ENCODE measurements around the gene ACMSD. TPM values are rescaled to one million over a fixed set of nuclear protein-coding genes. Genes with fewer than 3 reads are reported as not detected.

The ACMSD gene
- polyA plus RNA-seq, 1 donor from 2014 or later, result not detected

DNA sequence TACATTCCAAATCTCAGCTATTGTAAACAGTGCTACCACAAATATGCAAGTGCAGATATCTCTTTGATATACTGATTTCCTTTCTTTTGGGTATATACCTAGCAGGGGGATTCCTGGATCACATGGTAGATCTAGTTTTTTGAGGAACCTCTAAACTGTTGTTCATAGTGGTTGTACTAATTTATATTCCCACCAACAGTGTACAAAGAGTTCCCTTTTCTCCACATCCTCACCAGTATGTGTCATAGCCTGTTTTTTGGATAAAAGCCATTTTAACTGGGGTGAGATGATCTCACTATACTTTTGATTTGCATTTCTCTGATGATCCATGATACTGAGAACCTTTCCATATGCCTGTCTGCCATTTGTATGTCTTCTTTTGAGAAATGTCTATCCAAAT is 73.9 kb downstream of the ACMSD start:
- no peaks in the 10 kb centered on the region for H3K9me2 ChIP-seq (ENCODE audit: insufficient read depth, low read length)
- H3K9me3 ChIP-seq (ENCODE audit: low read length), result no peaks in the 10 kb centered on the region
- no peaks in the 10 kb centered on the region for H3K27me3 ChIP-seq (ENCODE audit: insufficient read depth, low read depth, low read length)

DNA sequence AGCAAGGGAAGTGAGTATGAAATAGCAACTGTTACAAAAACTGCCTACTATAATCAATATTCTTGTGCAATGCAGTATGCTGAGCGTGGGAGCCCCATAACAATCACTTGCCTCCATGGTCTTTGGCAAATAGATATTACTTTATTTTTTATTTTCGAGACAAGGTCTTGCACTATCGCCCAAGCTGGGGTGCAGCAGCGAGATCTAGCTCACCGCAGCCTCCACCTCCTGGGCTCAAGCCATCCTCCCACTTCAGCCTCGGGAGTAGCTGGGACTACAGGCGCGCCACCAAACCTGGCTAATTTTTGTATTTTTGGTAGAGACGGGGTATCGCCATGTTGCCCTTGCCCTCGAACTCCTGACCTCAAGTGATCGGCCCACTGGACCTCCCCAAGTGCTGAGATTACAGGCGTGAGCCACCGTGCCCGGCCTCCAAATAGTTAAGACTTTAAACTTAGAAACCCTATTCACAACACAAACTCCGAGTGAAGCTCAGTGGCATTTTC is 79.0 kb downstream of the ACMSD start:
- peak overlapping the region; percentile 98 for H3K27ac ChIP-seq (ENCODE audit: low read length)
- H3F3A ChIP-seq (ENCODE audit: insufficient read depth, low read length, poor library complexity, severe bottlenecking), result peaks cover 5% of the 10 kb centered on the region
- peak overlapping the region; percentile 74 for H3K4me2 ChIP-seq (ENCODE audit: low read length)

More for the DNA sequence above, 73.9 kb downstream of the ACMSD start:
- no peak overlapping the region for H3K27ac ChIP-seq (ENCODE audit: low read length)
- H2AFZ ChIP-seq (ENCODE audit: low read depth, low read length), result no peak overlapping the region
- no peaks in the 10 kb centered on the region for H3K36me3 ChIP-seq (ENCODE audit: insufficient read depth, low read length)
- TF ChIP-seq EP300 (conservative IDR thresholded peaks at IDR 0.05; ENCODE audit: poor library complexity, severe bottlenecking) (no peak), CTCF (IDR thresholded peaks at IDR 0.05; ENCODE audit: poor library complexity, severe bottlenecking) (no peak), TAF1 (IDR thresholded peaks at IDR 0.05; ENCODE audit: low read depth) (no peak), MXI1 (conservative IDR thresholded peaks at IDR 0.05; ENCODE audit: poor library complexity, severe bottlenecking) (no peak), EZH2 (IDR thresholded peaks at IDR 0.05; ENCODE audit: borderline replicate concordance, insufficient read depth, low read length, poor library complexity, severe bottlenecking) (no peak), SMC3 (conservative IDR thresholded peaks at IDR 0.05; ENCODE audit: poor library complexity) (no peak), POLR2AphosphoS5 (IDR thresholded peaks at IDR 0.05) (no peak)
- H3K4me3 ChIP-seq (ENCODE audit: low read length), result no peak overlapping the region
- no peaks in the 10 kb centered on the region for H3K79me2 ChIP-seq (replicated peaks; ENCODE audit: insufficient read depth, low read length)
- H3F3A ChIP-seq (ENCODE audit: insufficient read depth, low read length, poor library complexity, severe bottlenecking), result no peaks in the 10 kb centered on the region
- H4K20me1 ChIP-seq (ENCODE audit: insufficient read depth), result no peaks in the 10 kb centered on the region
- no peak overlapping the region for H3K4me2 ChIP-seq (ENCODE audit: low read length)
- H3K9ac ChIP-seq (ENCODE audit: low read length), result no peak overlapping the region

More for the DNA sequence above, 79.0 kb downstream of the ACMSD start:
- TF ChIP-seq, protein P1, sequence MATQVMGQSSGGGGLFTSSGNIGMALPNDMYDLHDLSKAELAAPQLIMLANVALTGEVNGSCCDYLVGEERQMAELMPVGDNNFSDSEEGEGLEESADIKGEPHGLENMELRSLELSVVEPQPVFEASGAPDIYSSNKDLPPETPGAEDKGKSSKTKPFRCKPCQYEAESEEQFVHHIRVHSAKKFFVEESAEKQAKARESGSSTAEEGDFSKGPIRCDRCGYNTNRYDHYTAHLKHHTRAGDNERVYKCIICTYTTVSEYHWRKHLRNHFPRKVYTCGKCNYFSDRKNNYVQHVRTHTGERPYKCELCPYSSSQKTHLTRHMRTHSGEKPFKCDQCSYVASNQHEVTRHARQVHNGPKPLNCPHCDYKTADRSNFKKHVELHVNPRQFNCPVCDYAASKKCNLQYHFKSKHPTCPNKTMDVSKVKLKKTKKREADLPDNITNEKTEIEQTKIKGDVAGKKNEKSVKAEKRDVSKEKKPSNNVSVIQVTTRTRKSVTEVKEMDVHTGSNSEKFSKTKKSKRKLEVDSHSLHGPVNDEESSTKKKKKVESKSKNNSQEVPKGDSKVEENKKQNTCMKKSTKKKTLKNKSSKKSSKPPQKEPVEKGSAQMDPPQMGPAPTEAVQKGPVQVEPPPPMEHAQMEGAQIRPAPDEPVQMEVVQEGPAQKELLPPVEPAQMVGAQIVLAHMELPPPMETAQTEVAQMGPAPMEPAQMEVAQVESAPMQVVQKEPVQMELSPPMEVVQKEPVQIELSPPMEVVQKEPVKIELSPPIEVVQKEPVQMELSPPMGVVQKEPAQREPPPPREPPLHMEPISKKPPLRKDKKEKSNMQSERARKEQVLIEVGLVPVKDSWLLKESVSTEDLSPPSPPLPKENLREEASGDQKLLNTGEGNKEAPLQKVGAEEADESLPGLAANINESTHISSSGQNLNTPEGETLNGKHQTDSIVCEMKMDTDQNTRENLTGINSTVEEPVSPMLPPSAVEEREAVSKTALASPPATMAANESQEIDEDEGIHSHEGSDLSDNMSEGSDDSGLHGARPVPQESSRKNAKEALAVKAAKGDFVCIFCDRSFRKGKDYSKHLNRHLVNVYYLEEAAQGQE (IDR thresholded peaks at IDR 0.05; ENCODE audit: borderline replicate concordance), result no peak
- TF ChIP-seq CTCF (IDR thresholded peaks at IDR 0.05; ENCODE audit: poor library complexity, severe bottlenecking) (no peak), EP300 (conservative IDR thresholded peaks at IDR 0.05; ENCODE audit: poor library complexity, severe bottlenecking) (no peak), MXI1 (conservative IDR thresholded peaks at IDR 0.05; ENCODE audit: poor library complexity, severe bottlenecking) (no peak), RAD21 (conservative IDR thresholded peaks at IDR 0.05) (no peak), TAF1 (IDR thresholded peaks at IDR 0.05; ENCODE audit: low read depth) (no peak), EZH2 (IDR thresholded peaks at IDR 0.05; ENCODE audit: borderline replicate concordance, insufficient read depth, low read length, poor library complexity, severe bottlenecking) (no peak), SMC3 (conservative IDR thresholded peaks at IDR 0.05; ENCODE audit: poor library complexity) (no peak), POLR2AphosphoS5 (IDR thresholded peaks at IDR 0.05) (no peak)
- peaks cover 36% of the 10 kb centered on the region for H3K79me2 ChIP-seq (replicated peaks; ENCODE audit: insufficient read depth, low read length)
- H2AFZ ChIP-seq (ENCODE audit: low read depth, low read length), result peak overlapping the region; percentile 94
- H3K9me3 ChIP-seq (ENCODE audit: low read length), result no peaks in the 10 kb centered on the region
- no peaks in the 10 kb centered on the region for H3K9me2 ChIP-seq (ENCODE audit: insufficient read depth, low read length)
- no peaks in the 10 kb centered on the region for H3K27me3 ChIP-seq (ENCODE audit: insufficient read depth, low read depth, low read length)
- H3K36me3 ChIP-seq (ENCODE audit: insufficient read depth, low read length), result no peaks in the 10 kb centered on the region
- peak overlapping the region; percentile 98 for H3K9ac ChIP-seq (ENCODE audit: low read length)
- peaks cover 4% of the 10 kb centered on the region for H4K20me1 ChIP-seq (ENCODE audit: insufficient read depth)
- H3K4me3 ChIP-seq (ENCODE audit: low read length), result peak overlapping the region; percentile 89

Measured in neural cell (in vitro differentiated cells).